T-helper 2 cell treated with Interferon-gamma antibody and Interleukin-4, amounts not matched to agents 5 μg/mL and 100 μg/mL, for 36 hours (primary cell): Measurements from ENCODE around the gene CRBN.

Source experiments
- DNase-seq: peaks from one replicate; pipeline ENCODE4 v3.0.0; 2021; ENCODE audit warnings: low spot score
- H3K27ac Mint-ChIP-seq: one replicate; pipeline ENCODE4 v1.8.0; 2021; ENCODE audit warnings: mild to moderate bottlenecking, mixed read lengths
- H3K27me3 Mint-ChIP-seq: one replicate; pipeline ENCODE4 v1.8.0; 2021; ENCODE audit warnings: low read depth, mixed read lengths
- H3K36me3 Mint-ChIP-seq: one replicate; pipeline ENCODE4 v1.8.0; 2021; ENCODE audit warnings: low read depth, mixed read lengths
- H3K4me1 Mint-ChIP-seq: one replicate; pipeline ENCODE4 v1.8.0; 2021; ENCODE audit warnings: low read depth, mixed read lengths
- H3K4me3 Mint-ChIP-seq: one replicate; pipeline ENCODE4 v1.8.0; 2022; ENCODE audit warnings: mild to moderate bottlenecking, moderate library complexity, mixed read lengths
- H3K9me3 Mint-ChIP-seq: one replicate; pipeline ENCODE4 v1.8.0; 2021; ENCODE audit warnings: mixed read lengths

Gene CRBN

GRCh38 chr3:3113042-3113709 lies 66.3 kb downstream of the CRBN start:
- Mint-ChIP-seq H3K27ac (no peak overlapping the region), H3K4me1 (peaks cover 5% of the 10 kb centered on the region), H3K27me3 (peaks cover 4% of the 10 kb centered on the region), H3K9me3 (no peaks in the 10 kb centered on the region), H3K4me3 (no peak overlapping the region), H3K36me3 (no peaks in the 10 kb centered on the region)
- DNase-seq, result no peak

- H3K4me1 Mint-ChIP-seq, result peaks cover 5% of the 10 kb centered on the region
- H3K27ac Mint-ChIP-seq, result no peak overlapping the region
- no peaks in the 10 kb centered on the region for H3K36me3 Mint-ChIP-seq
- H3K27me3 Mint-ChIP-seq, result peaks cover 10% of the 10 kb centered on the region
- DNase-seq, result no peak
- no peak overlapping the region for H3K4me3 Mint-ChIP-seq
- H3K9me3 Mint-ChIP-seq, result no peaks in the 10 kb centered on the region
These were observed 68.6 kb downstream of the CRBN start for GRCh38 chr3:3110749-3111361.

DNA sequence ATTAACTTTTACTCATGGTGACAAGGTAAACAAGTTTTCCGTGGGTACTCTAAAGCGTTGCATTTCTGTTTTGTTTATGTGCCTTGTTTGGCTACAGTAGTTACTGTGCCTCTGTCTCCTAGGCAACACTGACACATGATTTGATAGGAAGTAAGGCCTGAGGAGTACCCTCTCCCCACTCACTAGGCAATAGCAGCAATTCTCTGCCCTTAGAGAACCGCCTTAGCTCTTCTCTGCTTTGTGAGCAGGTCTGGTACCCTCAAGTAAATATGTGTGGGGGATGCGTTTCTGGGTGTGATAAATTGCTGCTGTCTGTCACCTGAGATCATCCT lies 69.2 kb downstream of the CRBN start, which contains the start of gene IL5RA:
Gene IL5RA, minus strand, starts transcription at position 76 of the 332 bp plus-strand sequence. CDS start 5,390 bp downstream, outside the sequence.
- no peak within 1 kb of the TSS for H3K27ac Mint-ChIP-seq
- no peak for DNase-seq
- H3K4me3 Mint-ChIP-seq, result no peak within 1 kb of the TSS
- peaks cover 5% of the 10 kb centered on the region for H3K4me1 Mint-ChIP-seq
- no peaks in the 10 kb centered on the region for H3K9me3 Mint-ChIP-seq
- peaks cover 10% of the 10 kb centered on the region for H3K27me3 Mint-ChIP-seq
- H3K36me3 Mint-ChIP-seq, result no peaks in the 10 kb centered on the region

DNA sequence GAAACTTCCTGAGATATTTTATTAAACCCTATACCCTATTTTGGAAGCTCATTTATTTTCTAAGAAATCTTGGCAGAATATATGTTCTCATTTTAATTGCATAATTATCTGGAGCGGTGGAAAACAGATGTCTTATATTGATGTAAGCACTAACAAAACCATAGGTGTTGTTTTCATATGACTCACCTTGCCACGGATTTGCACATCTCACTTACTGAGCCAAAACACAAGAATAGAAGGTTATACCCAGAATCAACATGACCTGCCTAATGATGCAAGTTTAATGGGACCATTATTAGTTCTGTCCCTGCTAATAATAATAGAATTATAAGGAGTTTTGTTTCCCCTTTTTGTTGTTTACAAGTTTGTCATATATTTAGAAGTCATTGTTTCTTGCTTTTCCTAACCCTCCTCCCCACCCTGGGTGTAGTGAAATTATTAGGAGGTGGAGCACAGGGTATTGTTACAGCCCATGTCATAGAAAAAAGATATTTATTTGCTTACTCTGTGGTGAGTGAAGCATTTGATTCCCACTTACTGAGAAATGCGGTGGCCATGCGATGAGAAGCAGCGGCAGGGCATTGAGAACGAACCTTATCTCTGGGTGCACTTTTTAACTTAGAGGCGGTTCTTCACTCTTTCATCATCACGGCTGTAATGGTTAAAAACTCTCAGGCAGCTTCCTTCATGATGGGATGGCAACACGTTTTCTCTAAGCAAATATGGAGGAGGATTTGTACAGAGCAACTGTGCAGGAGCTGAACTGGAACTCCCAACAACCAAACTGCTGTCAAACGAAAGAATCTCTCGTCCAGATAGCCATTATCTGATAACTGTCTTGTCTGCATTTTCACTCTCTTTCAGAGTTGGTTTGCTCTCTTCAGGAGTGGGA lies 69.8 kb downstream of the CRBN start:
- H3K36me3 Mint-ChIP-seq, result no peaks in the 10 kb centered on the region
- H3K27me3 Mint-ChIP-seq, result peaks cover 5% of the 10 kb centered on the region
- H3K9me3 Mint-ChIP-seq, result no peaks in the 10 kb centered on the region
- no peak overlapping the region for H3K4me3 Mint-ChIP-seq
- H3K4me1 Mint-ChIP-seq, result peaks cover 5% of the 10 kb centered on the region
- no peak for DNase-seq
- H3K27ac Mint-ChIP-seq, result no peak overlapping the region

DNA sequence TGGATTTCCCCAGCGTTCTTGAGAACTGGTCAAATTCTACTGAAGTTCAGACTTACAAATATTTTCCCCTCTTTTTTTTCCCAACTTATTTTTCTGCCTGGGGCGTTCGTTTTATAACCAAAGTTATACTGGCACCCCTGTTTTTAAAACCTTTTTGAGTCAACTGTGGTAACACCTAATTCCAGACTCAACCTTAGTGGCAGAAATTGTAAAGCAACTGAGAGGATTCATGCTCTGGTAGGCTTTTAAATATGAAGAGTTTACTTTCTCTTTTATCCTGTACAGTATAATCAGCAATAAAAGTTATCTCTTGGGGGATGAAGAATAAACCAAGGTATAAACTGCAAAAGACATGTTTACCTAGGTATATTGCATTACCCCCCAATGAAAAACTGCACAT lies 71.6 kb downstream of the CRBN start:
- peaks cover 5% of the 10 kb centered on the region for H3K27me3 Mint-ChIP-seq
- H3K9me3 Mint-ChIP-seq, result no peaks in the 10 kb centered on the region
- no peaks in the 10 kb centered on the region for H3K36me3 Mint-ChIP-seq
- no peak overlapping the region for H3K4me3 Mint-ChIP-seq
- H3K4me1 Mint-ChIP-seq, result peaks cover 5% of the 10 kb centered on the region
- H3K27ac Mint-ChIP-seq, result no peak overlapping the region
- DNase-seq, result no peak

- Mint-ChIP-seq H3K9me3 (no peaks in the 10 kb centered on the region), H3K4me3 (no peak overlapping the region), H3K27ac (no peak overlapping the region), H3K4me1 (peaks cover 5% of the 10 kb centered on the region), H3K36me3 (no peaks in the 10 kb centered on the region), H3K27me3 (peaks cover 5% of the 10 kb centered on the region)
- DNase-seq, result no peak
These were observed 72.3 kb downstream of the CRBN start for GRCh38 chr3:3107181-3107580.

DNA sequence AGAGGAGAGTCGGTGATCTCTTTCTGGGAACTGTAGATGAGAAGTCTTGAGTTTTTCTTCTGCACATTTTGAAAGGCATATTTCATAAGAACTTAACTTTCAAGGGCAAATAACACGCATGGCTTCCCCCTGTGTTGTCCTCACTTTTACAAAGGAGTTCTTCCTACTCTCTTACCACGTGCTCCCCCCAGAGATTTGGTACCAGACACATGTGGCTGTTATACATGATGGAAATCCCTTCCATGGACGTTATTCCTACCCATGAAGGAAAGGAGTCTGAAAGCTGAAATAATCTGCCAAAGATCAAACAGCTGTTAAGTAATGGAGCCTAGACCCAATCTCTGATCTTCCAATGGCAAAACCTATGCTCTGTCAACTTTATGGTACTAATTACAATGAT lies 73.7 kb downstream of the CRBN start:
- H3K4me1 Mint-ChIP-seq, result peaks cover 5% of the 10 kb centered on the region
- H3K4me3 Mint-ChIP-seq, result no peak overlapping the region
- no peak overlapping the region for H3K27ac Mint-ChIP-seq
- no peaks in the 10 kb centered on the region for H3K36me3 Mint-ChIP-seq
- peaks cover 5% of the 10 kb centered on the region for H3K27me3 Mint-ChIP-seq
- H3K9me3 Mint-ChIP-seq, result no peaks in the 10 kb centered on the region
- no peak for DNase-seq

GRCh38 chr3:3105246-3105645 lies 74.2 kb downstream of the CRBN start:
- no peaks in the 10 kb centered on the region for H3K9me3 Mint-ChIP-seq
- DNase-seq, result no peak
- no peak overlapping the region for H3K4me3 Mint-ChIP-seq
- peaks cover 5% of the 10 kb centered on the region for H3K4me1 Mint-ChIP-seq
- H3K36me3 Mint-ChIP-seq, result no peaks in the 10 kb centered on the region
- H3K27me3 Mint-ChIP-seq, result peaks cover 5% of the 10 kb centered on the region
- no peak overlapping the region for H3K27ac Mint-ChIP-seq

- no peak for DNase-seq
- no peaks in the 10 kb centered on the region for H3K4me1 Mint-ChIP-seq
- no peaks in the 10 kb centered on the region for H3K9me3 Mint-ChIP-seq
- no peak overlapping the region for H3K4me3 Mint-ChIP-seq
- H3K36me3 Mint-ChIP-seq, result no peaks in the 10 kb centered on the region
- no peak overlapping the region for H3K27ac Mint-ChIP-seq
- peaks cover 5% of the 10 kb centered on the region for H3K27me3 Mint-ChIP-seq
These were observed 76.7 kb downstream of the CRBN start for GRCh38 chr3:3102751-3103150.

DNA sequence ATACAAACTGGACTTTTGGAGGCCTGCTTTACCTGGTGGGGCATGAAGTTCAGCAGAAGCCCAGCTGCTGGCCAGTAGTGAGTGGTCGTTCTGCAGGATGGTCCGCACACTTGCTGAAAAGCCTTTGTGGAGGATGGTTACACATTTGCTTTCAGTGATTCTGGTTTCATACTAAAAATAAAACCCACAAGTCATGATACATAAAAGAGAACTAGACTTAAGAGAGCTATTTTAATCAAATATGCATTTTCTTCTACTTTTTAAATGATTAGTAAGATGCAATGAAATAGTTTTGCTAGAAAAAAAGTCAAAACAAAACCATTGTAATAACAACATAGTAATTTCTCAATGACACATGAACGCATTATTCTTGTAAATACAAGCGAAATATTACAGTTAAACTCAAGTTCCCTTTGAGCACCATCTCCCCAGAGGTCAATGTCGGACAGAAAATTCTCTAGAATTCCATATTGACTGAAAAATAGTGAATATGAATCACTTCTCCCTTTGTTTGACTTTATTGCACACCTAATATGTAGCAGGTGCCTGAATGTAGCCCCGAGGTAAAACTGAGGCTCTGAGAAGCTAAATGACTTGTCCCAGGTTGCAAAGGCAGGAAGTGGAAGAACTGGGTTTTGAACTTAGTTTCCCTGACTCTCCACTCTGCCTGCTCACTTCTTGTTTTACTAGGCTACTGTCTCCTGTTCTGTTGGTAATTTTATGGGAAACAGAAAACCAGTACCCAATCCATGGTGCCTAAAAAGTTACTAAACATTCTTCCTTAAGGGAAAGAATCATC lies 77.6 kb downstream of the CRBN start:
- H3K36me3 Mint-ChIP-seq, result no peaks in the 10 kb centered on the region

More for the DNA sequence above, 77.6 kb downstream of the CRBN start:
- Mint-ChIP-seq H3K27me3 (no peaks in the 10 kb centered on the region), H3K27ac (no peak overlapping the region), H3K4me3 (no peak overlapping the region), H3K4me1 (no peaks in the 10 kb centered on the region), H3K9me3 (no peaks in the 10 kb centered on the region)
- DNase-seq, result no peak
